GM10248 (cell line): ENCODE results near the gene CYP3A4.
"Not testable (repeated sequence)": the region's sequence is repeated elsewhere in the genome, so short reads cannot be mapped to it uniquely, and the experiment has no call there.

Experiments used
- CTCF ChIA-PET: fragments of 300-600 bp; sonication (Branson Sonifier 250); formaldehyde crosslinking; extraction: SDS; loops from one replicate; lab custom pipeline; 2021; ENCODE audit warnings: antibody characterized with exemption; lab: Yijun Ruan, JAX
- POLR2A ChIA-PET: fragments of 350-650 bp; sonication (Branson Sonifier 250); formaldehyde crosslinking; extraction: SDS; loops from one replicate; lab custom pipeline; 2020; ENCODE audit warnings: antibody characterized with exemption; lab: Yijun Ruan, JAX
- DNase-seq: peaks from one replicate; pipeline ENCODE4 v3.0.0; 2012; ENCODE audit errors: extremely low spot score
- TF ChIP-seq, protein P1 (sequence below): IDR thresholded peaks from 2 replicates; pipeline ENCODE4 v1.5.1; 2012; ENCODE audit warnings: mild to moderate bottlenecking, low read depth; ENCODE audit errors: extremely low read depth, missing control alignments, control extremely low read depth

The CYP3A4 gene

DNA sequence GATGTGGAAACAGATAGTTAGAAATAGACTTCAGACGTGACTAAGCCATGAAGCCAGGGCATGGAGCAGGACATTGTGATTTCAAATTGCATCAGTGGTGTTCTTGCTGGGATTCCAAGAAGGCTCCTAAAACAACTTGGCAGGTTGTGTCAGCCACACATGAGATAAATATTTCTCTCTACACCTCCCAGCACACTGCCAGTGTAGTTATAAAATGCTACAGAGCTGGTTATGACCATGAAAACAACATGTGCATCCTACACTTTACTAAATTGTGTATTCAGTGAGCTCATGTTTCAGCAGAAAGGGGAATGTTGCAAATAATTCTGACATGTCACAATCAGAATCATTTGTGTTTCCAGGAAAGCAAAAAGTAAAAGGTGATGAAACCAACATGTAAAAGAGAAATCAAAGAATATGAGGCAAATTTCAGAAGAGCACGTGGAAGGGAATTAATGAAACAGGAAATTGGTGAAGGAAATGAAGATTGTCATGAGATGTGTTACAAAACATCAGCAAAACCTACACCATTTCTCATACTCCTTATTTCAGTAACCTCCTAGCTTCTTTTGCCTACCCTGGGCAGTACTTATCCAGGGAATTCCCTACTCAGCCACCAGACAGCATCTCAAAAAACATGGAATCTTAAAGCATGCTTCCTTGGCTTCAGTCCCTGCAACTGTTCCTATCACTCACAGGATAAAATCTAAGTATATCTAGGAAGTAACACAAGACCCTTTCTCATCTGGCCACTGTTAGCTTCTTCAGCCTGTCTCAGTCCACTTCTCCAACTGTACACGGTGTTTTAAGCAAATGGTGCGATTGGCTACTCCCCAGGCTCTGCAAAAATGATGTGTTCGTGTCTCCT is 43.2 kb downstream of the CYP3A4 start:
- POLR2A ChIA-PET, result no interaction called here
- no peak for DNase-seq
- CTCF ChIA-PET, result no interaction called here
- TF ChIP-seq, protein P1, sequence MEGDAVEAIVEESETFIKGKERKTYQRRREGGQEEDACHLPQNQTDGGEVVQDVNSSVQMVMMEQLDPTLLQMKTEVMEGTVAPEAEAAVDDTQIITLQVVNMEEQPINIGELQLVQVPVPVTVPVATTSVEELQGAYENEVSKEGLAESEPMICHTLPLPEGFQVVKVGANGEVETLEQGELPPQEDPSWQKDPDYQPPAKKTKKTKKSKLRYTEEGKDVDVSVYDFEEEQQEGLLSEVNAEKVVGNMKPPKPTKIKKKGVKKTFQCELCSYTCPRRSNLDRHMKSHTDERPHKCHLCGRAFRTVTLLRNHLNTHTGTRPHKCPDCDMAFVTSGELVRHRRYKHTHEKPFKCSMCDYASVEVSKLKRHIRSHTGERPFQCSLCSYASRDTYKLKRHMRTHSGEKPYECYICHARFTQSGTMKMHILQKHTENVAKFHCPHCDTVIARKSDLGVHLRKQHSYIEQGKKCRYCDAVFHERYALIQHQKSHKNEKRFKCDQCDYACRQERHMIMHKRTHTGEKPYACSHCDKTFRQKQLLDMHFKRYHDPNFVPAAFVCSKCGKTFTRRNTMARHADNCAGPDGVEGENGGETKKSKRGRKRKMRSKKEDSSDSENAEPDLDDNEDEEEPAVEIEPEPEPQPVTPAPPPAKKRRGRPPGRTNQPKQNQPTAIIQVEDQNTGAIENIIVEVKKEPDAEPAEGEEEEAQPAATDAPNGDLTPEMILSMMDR, result no peak

GRCh38 chr7:99739699-99740572 is 44.0 kb downstream of the CYP3A4 start:
- ChIA-PET POLR2A (no interaction called here), CTCF (no interaction called here)
- TF ChIP-seq, protein P1, result no peak
- DNase-seq, result no peak

GRCh38 chr7:99737726-99738125 is 46.3 kb downstream of the CYP3A4 start:
- no peak for DNase-seq
- TF ChIP-seq, protein P1, result no peak
- POLR2A ChIA-PET, result no interaction called here
- CTCF ChIA-PET, result interaction anchor here (1.4 to 1.6 kb wide), 2 partner anchors 10 to 17 kb away, joined by 3 to 5 read pairs; no protein-coding TSS in a partner anchor

GRCh38 chr7:99736667-99737066 is 47.3 kb downstream of the CYP3A4 start:
- POLR2A ChIA-PET, CTCF ChIA-PET, DNase-seq: not testable (repeated sequence)

DNA sequence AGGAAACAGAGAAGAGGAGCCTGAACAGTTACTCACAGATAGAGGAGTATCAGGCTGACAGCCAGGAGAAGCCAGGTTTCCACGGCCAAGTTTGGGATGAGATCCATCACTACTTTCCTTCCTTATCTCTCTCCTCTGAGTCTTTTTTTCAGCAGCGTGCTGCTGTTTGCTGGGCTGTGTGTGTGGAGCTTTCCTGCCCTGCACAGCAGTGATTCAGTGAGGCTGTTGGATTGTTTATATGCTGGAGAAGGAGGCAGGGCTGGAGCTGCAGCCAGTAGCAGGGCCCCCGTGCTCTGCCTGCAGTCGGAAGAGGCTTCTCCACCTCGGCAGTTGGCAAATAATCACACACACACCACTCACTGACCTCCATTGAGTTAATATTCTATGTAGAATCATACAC is 49.0 kb downstream of the CYP3A4 start, which contains the start of gene CYP3A7:
TSS of gene CYP3A7 (minus strand) at position 210 of the 400 bp plus-strand sequence. CDS start at position 107, 103 bp downstream.
- ChIA-PET POLR2A (no interaction called here), CTCF (no interaction called here)
- DNase-seq, result no peak
- TF ChIP-seq, protein P1, result no peak

DNA sequence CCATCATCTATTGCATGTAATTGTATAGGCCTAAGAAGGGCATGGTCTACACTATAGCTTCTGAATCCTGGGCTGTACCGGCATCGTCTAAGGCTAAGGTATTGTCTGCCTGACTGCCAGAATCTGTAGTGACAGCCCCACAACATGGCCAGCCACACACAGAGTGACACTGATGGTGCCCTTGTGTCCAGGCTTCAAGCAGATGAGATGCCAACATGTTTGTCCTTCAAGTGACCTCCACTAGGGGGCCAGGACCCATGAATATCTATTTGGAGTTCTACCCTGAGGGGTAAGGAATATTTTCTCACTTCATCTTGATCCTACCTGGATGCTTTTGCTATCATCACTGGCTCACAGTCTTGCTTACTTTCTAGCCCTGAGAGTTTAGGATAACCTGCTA is 50.5 kb downstream of the CYP3A4 start:
- TF ChIP-seq, protein P1, result peak; percentile 20
- no peak for DNase-seq
- ChIA-PET POLR2A (no interaction called here), CTCF (no interaction called here)
